K562 (cell line): ENCODE results near the gene LRP6. TPM values are rescaled to one million over a fixed set of nuclear protein-coding genes. Genes with fewer than 3 reads are reported as not detected.

Experiments
- ATAC-seq: fragments of 200-7000 bp; cut with Tn5 transposase; 3 replicates; pipeline ENCODE4 v1.9.1; 2020; ENCODE audit warnings: moderate library complexity
- BruUV-seq: library from RNA; stranded (reverse); fragments of 400-500 nt; replicated peaks from 2 replicates; lab custom pipeline; 2021; lab: Mats Ljungman, UMichigan
- CTCF ChIA-PET: fragments of 300-600 bp; formaldehyde crosslinking; extraction: SDS; loops from one replicate; lab custom pipeline; 2021; ENCODE audit warnings: low intra/inter-chr PET ratio; lab: Yijun Ruan, JAX
- POLR2A ChIA-PET: fragments of 300-600, 350-650 bp; sonication (Branson Sonifier 250); formaldehyde crosslinking; extraction: SDS; loops from one replicate; lab custom pipeline; 2021; ENCODE audit warnings: antibody characterized with exemption, inconsistent platforms; lab: Yijun Ruan, JAX
- DNase-seq, 4 experiments: peaks; one replicate each; pipeline versions ENCODE4 v3.0.0 to v3.0.0-alpha.2; 2011 to 2018; ENCODE audit warnings: low spot score in 3 of 4, mixed read lengths in 3 of 4; ENCODE audit errors: extremely low read depth in 1 of 4
- FAIRE-seq: peaks from 2 replicates; lab custom pipeline; 2011; peaks lifted over from hg19 to GRCh38; lab: Jason Lieb, UNC
- H2AFZ ChIP-seq: 2 replicates; pipeline ENCODE4 v1.6.0; 2011; ENCODE audit warnings: low read depth, low read length, control low read depth, inconsistent platforms
- H3K27ac ChIP-seq: fragments of 200-600 bp; 3 replicates; pipeline ENCODE4 v1.8.0; 2011; ENCODE audit warnings: low read depth, mild to moderate bottlenecking, control low read depth, inconsistent platforms, low read length, moderate library complexity, mixed read lengths; ENCODE audit errors: extremely low read depth
- H3K27me3 ChIP-seq, 2 experiments: fragments of 300-600 bp in 1 of 2; 2 replicates in 1 of 2; 3 replicates in 1 of 2; pipeline versions ENCODE4 v1.6.0 to v1.8.0; 2011; ENCODE audit warnings: inconsistent platforms in 2 of 2, low read length in 2 of 2, mild to moderate bottlenecking in 1 of 2, mixed read lengths in 1 of 2, moderate library complexity in 1 of 2; ENCODE audit not compliant: control insufficient read depth in 2 of 2, insufficient read depth in 2 of 2
- H3K36me3 ChIP-seq: fragments of 300-600 bp; 3 replicates; pipeline ENCODE4 v1.8.0; 2011; ENCODE audit warnings: mild to moderate bottlenecking, low read length, inconsistent platforms; ENCODE audit not compliant: control insufficient read depth, insufficient read depth
- H3K4me1 ChIP-seq, 2 experiments: fragments of 200-600 bp in 1 of 2; replicated peaks in 1 of 2; 2 replicates in 1 of 2; 3 replicates in 1 of 2; pipeline versions ENCODE4 v1.5.1 to v1.8.0; 2011; ENCODE audit warnings: inconsistent platforms in 2 of 2, low read length in 2 of 2, mild to moderate bottlenecking in 1 of 2, mixed read lengths in 1 of 2, moderate library complexity in 1 of 2; ENCODE audit not compliant: control insufficient read depth in 2 of 2, insufficient read depth in 2 of 2
- H3K4me2 ChIP-seq: 2 replicates; pipeline ENCODE4 v1.6.1; 2011; ENCODE audit warnings: low read length, control low read depth, inconsistent platforms, mixed read lengths; ENCODE audit not compliant: insufficient read depth
- H3K4me3 ChIP-seq: fragments of 200-600 bp; sonication (generic), shearing (Covaris generic); 2 replicates; pipeline ENCODE4 v1.5.1; 2016; ENCODE audit warnings: control low read depth, inconsistent platforms
- H3K79me2 ChIP-seq: fragments of 200-600 bp; 3 replicates; pipeline ENCODE4 v1.8.0; 2011; ENCODE audit warnings: low read length, inconsistent platforms; ENCODE audit not compliant: control insufficient read depth, insufficient read depth
- H3K9ac ChIP-seq, 2 experiments: 2 replicates each; pipeline versions ENCODE4 v1.6.0 to v1.6.1; 2011; ENCODE audit warnings: low read depth in 2 of 2, low read length in 2 of 2, control low read depth in 1 of 2, inconsistent platforms in 1 of 2, mild to moderate bottlenecking in 1 of 2, mixed read lengths in 1 of 2; ENCODE audit not compliant: insufficient read depth in 1 of 2
- H3K9me1 ChIP-seq: one replicate; pipeline ENCODE4 v1.6.0; 2011; ENCODE audit warnings: inconsistent platforms, mild to moderate bottlenecking, low read length, moderate library complexity; ENCODE audit not compliant: control insufficient read depth, insufficient read depth
- H3K9me3 ChIP-seq: replicated peaks from 2 replicates; pipeline ENCODE4 v1.5.1; 2011; ENCODE audit warnings: low read depth, low read length, inconsistent platforms; ENCODE audit not compliant: control insufficient read depth, insufficient read depth
- H4K20me1 ChIP-seq: replicated peaks from 2 replicates; pipeline ENCODE4 v1.6.1; 2011; ENCODE audit warnings: low read length, inconsistent platforms, mixed read lengths; ENCODE audit not compliant: control insufficient read depth, insufficient read depth
- CBX5 ChIP-seq: IDR thresholded peaks from 2 replicates; pipeline ENCODE4 v1.6.1; 2014; ENCODE audit warnings: low read depth, borderline replicate concordance
- DNMT1 ChIP-seq: fragments of 450-650 bp; IDR thresholded peaks from 2 replicates; pipeline ENCODE4 v1.6.1; 2016; ENCODE audit warnings: antibody characterized with exemption, mild to moderate bottlenecking
- KLF1 ChIP-seq: fragments of 450-650 bp; IDR thresholded peaks from 2 replicates; pipeline ENCODE4 v1.6.1; 2016; ENCODE audit warnings: missing genetic modification characterization, missing compliant biosample characterization
- NBN ChIP-seq: fragments of 450-650 bp; IDR thresholded peaks from 2 replicates; pipeline ENCODE4 v1.6.1; 2016; ENCODE audit warnings: low read depth, mild to moderate bottlenecking
- PHF21A ChIP-seq: fragments of 450-650 bp; IDR thresholded peaks from 2 replicates; pipeline ENCODE4 v1.6.1; 2017; ENCODE audit warnings: low read depth, borderline replicate concordance
- SFPQ ChIP-seq: fragments of 200-400 bp; formaldehyde crosslinking; IDR thresholded peaks from 2 replicates; pipeline ENCODE4 v1.6.1; 2017; ENCODE audit warnings: mild to moderate bottlenecking, low read depth, low read length, moderate library complexity
- ZNF121 ChIP-seq: sonication (generic); formaldehyde crosslinking; conservative IDR thresholded peaks from 2 replicates; pipeline ENCODE4 v1.8.0; 2022; ENCODE audit warnings: missing genetic modification reagents
- ZNF224 ChIP-seq: sonication (generic); formaldehyde crosslinking; IDR thresholded peaks from 2 replicates; pipeline ENCODE4 v1.8.0; 2022; ENCODE audit warnings: mild to moderate bottlenecking, missing genetic modification reagents
- WGBS: fragments of 100-300 bp; shearing (Covaris generic); methylation state at CpG from one replicate; pipeline ENCODE4 v1.1.6; 2016; ENCODE audit warnings: low coverage, mixed read lengths; ENCODE audit not compliant: insufficient coverage; ENCODE audit errors: missing lambda C conversion rate; 5-methylcytosine and 5-hydroxymethylcytosine counted together
- in situ Hi-C: fragments of 300-500 bp; cut with MboI; formaldehyde crosslinking; loops from 4 replicates; pipeline ENCODE4 v1.15.0; 2018; ENCODE audit warnings: inconsistent platforms, mixed read lengths
- intact Hi-C: fragments of 100-400 bp; cut with micrococcal nuclease; formaldehyde crosslinking; loops from 2 replicates; pipeline ENCODE4 v1.14.2; 2022
- polyA plus RNA-seq, 8 experiments: library from polyadenylated mRNA; depleted of rRNA in 4 of 8; stranded (reverse) in 5 of 8; unstranded in 3 of 8; fragments of >200 nt; fragmentation: Nextera tagmentation in 2 of 8; fragmentation: Illumina TruSeq in 1 of 8; extraction: Ambion mirVana in 2 of 8; extraction: Trizol in 1 of 8; gene quantifications; 2 replicates each; pipeline versions ENCODE4 v1.2.1 to v1.2.3, GENCODE V29; 2011 to 2014; ENCODE audit warnings: inconsistent platforms in 1 of 8, missing spikeins in 1 of 8
- total RNA-seq, 7 experiments: library from RNA; depleted of rRNA in 6 of 7; stranded (reverse); fragments of >200 nt in 6 of 7; fragmentation: Illumina TruSeq in 2 of 7; extraction: Trizol in 2 of 7; gene quantifications; 2 replicates each; pipeline versions ENCODE4 v1.2.1 to v1.2.3, GENCODE V29; 2011 to 2021; ENCODE audit warnings: low replicate concordance in 1 of 7
- TF ChIP-seq, protein P1 (sequence below), 2 experiments: IDR thresholded peaks; 2 replicates each; pipeline ENCODE4 v1.6.1; 2011; ENCODE audit warnings: borderline replicate concordance in 1 of 2, control low read depth in 1 of 2, low read depth in 1 of 2, low read length in 1 of 2, mild to moderate bottlenecking in 1 of 2, mixed read lengths in 1 of 2, moderate library complexity in 1 of 2; ENCODE audit not compliant: insufficient read depth in 1 of 2, insufficient read length in 1 of 2, poor library complexity in 1 of 2, severe bottlenecking in 1 of 2; ENCODE audit errors: extremely low read depth in 1 of 2
- TF ChIP-seq, protein P2 (sequence below): fragments of 450-650 bp; conservative IDR thresholded peaks from 2 replicates; pipeline ENCODE4 v1.6.1; 2016; ENCODE audit warnings: missing genetic modification characterization, low read depth, mild to moderate bottlenecking, control low read depth, missing compliant biosample characterization

Gene LRP6
- total and polyA plus RNA-seq, 9 of the 15 experiments (the other 6 are each of a cell fraction or from before 2014, with no cell fraction given), result 3.0 to 17.0 (median 10.8) TPM

GRCh38 chr12:12219664-12220063, 47.2 kb downstream of the LRP6 start:
- no peak overlapping the region for H3K4me2 ChIP-seq
- H3K9me3 ChIP-seq, result no peaks in the 10 kb centered on the region
- ChIA-PET CTCF (no interaction called here), POLR2A (no interaction called here)
- H3K9ac ChIP-seq, result no peak overlapping the region
- no peaks in the 10 kb centered on the region for H3K27me3 ChIP-seq
- intact Hi-C loops (no loop called here), in situ Hi-C loops (no loop called here)
- H3K4me1 ChIP-seq, result peaks cover under 1 to 13% of the 10 kb centered on the region in 2 experiments; a peak in 4 of 5 replicates
- no peak for DNase-seq
- TF ChIP-seq ZNF121 (CRISPR knock-in tag) (no peak), ZNF224 (CRISPR knock-in tag) (no peak), CBX5 (no peak), KLF1 (no peak), DNMT1 (no peak), PHF21A (no peak), NBN (no peak), SFPQ (no peak)
- TF ChIP-seq, protein P1, sequence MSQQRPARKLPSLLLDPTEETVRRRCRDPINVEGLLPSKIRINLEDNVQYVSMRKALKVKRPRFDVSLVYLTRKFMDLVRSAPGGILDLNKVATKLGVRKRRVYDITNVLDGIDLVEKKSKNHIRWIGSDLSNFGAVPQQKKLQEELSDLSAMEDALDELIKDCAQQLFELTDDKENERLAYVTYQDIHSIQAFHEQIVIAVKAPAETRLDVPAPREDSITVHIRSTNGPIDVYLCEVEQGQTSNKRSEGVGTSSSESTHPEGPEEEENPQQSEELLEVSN (IDR thresholded peaks at IDR 0.05; ENCODE audit: borderline replicate concordance in 1 of 2, extremely low read depth in 1 of 2, insufficient read depth in 1 of 2, insufficient read length in 1 of 2, low read depth in 1 of 2, low read length in 1 of 2, poor library complexity in 1 of 2, severe bottlenecking in 1 of 2), result no peak
- TF ChIP-seq, protein P2, sequence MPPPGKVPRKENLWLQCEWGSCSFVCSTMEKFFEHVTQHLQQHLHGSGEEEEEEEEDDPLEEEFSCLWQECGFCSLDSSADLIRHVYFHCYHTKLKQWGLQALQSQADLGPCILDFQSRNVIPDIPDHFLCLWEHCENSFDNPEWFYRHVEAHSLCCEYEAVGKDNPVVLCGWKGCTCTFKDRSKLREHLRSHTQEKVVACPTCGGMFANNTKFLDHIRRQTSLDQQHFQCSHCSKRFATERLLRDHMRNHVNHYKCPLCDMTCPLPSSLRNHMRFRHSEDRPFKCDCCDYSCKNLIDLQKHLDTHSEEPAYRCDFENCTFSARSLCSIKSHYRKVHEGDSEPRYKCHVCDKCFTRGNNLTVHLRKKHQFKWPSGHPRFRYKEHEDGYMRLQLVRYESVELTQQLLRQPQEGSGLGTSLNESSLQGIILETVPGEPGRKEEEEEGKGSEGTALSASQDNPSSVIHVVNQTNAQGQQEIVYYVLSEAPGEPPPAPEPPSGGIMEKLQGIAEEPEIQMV (tag), result no peak
- no peak for ATAC-seq
- no peak overlapping the region for H2AFZ ChIP-seq
- H4K20me1 ChIP-seq, result 0 out of 2 replicates have a peak, but pooled peaks cover 5% of the 10 kb centered on the region
- 84% methylated on average over 9 of the region's 9 CpGs for WGBS
- H3K36me3 ChIP-seq, result no peaks in the 10 kb centered on the region
- peaks cover 91% of the 10 kb centered on the region for H3K79me2 ChIP-seq
- no TSS peak for BruUV-seq
- H3K4me3 ChIP-seq, result no peak overlapping the region
- H3K27ac ChIP-seq, result no peak overlapping the region
- no peak for FAIRE-seq
- H3K9me1 ChIP-seq, result no peaks in the 10 kb centered on the region
